GM12891 (cell line): ENCODE results near the gene CYP4F8. TPM values are rescaled to one million over a fixed set of nuclear protein-coding genes. Genes with fewer than 3 reads are reported as not detected.

Source experiments
- DNase-seq: peaks from one replicate; pipeline ENCODE4 v3.0.0; 2011; ENCODE audit warnings: low spot score; ENCODE audit not compliant: insufficient read length
- FAIRE-seq: peaks from 2 replicates; lab custom pipeline; 2011; peaks lifted over from hg19 to GRCh38; lab: Jason Lieb, UNC
- PAX5 ChIP-seq: IDR thresholded peaks from 2 replicates; pipeline ENCODE4 v1.6.1; 2011; ENCODE audit warnings: low read length, moderate library complexity, mild to moderate bottlenecking; ENCODE audit not compliant: insufficient read depth, severe bottlenecking
- POLR2A ChIP-seq: IDR thresholded peaks from 2 replicates; pipeline ENCODE4 v1.6.1; 2011; ENCODE audit warnings: low read depth, low read length, control low read depth
- POLR2AphosphoS5 ChIP-seq: IDR thresholded peaks from 2 replicates; pipeline ENCODE4 v1.6.1; 2011; ENCODE audit warnings: low read depth, low read length, control low read depth
- POU2F2 ChIP-seq: IDR thresholded peaks from 2 replicates; pipeline ENCODE4 v1.6.1; 2011; ENCODE audit warnings: low read depth, mild to moderate bottlenecking, control low read depth, low read length, moderate library complexity
- SPI1 ChIP-seq: IDR thresholded peaks from 2 replicates; pipeline ENCODE4 v1.6.1; 2011; ENCODE audit warnings: low read depth, low read length, control low read depth
- TAF1 ChIP-seq: IDR thresholded peaks from 2 replicates; pipeline ENCODE4 v1.6.1; 2011; ENCODE audit warnings: low read depth, low read length, control low read depth
- polyA plus RNA-seq: library from polyadenylated mRNA; unstranded; fragments of >200 nt; gene quantifications from one replicate; pipeline ENCODE4 v1.2.1, GENCODE V29; 2012; ENCODE audit warnings: low read depth, missing spikeins, inconsistent platforms; ENCODE audit not compliant: missing spikeins

The CYP4F8 gene, protein sequence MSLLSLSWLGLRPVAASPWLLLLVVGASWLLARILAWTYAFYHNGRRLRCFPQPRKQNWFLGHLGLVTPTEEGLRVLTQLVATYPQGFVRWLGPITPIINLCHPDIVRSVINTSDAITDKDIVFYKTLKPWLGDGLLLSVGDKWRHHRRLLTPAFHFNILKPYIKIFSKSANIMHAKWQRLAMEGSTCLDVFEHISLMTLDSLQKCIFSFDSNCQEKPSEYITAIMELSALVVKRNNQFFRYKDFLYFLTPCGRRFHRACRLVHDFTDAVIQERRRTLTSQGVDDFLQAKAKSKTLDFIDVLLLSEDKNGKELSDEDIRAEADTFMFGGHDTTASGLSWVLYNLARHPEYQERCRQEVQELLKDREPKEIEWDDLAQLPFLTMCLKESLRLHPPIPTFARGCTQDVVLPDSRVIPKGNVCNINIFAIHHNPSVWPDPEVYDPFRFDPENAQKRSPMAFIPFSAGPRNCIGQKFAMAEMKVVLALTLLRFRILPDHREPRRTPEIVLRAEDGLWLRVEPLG
- polyA plus RNA-seq = not detected

- no peak for FAIRE-seq
- TF ChIP-seq SPI1 (no peak), TAF1 (no peak), PAX5 (no peak), POLR2A (no peak), POU2F2 (no peak), POLR2AphosphoS5 (no peak)
- no peak for DNase-seq
Measured at GRCh38 chr19:15614507-15615379, at the start of gene CYP4F8. Gene CYP4F8, plus strand, starts transcription at chr19:15615218. Its CDS starts 399 bp downstream, at chr19:15615617.

DNA sequence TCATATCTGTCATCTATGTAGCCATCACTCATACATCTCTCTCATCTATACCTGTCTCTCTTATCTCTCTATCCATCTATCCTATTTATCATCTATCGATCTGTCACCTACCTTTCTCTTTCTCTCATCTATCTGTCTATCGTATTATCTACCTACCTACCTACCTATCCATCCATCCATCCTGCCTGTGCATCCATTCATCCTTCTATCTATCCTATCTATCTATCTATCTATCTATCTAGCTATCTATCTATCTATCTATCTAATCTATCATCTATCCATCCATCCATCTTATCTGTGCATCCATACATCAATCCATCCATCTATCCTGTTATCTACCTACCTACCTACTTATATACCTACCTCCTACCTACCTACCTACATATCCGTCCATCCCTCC lies 44.6 kb upstream of the CYP4F8 start:
- DNase-seq (no peak), FAIRE-seq (no peak)
- TF ChIP-seq POLR2A (no peak), PAX5 (no peak), POU2F2 (no peak), TAF1 (no peak), SPI1 (no peak), POLR2AphosphoS5 (no peak)

DNA sequence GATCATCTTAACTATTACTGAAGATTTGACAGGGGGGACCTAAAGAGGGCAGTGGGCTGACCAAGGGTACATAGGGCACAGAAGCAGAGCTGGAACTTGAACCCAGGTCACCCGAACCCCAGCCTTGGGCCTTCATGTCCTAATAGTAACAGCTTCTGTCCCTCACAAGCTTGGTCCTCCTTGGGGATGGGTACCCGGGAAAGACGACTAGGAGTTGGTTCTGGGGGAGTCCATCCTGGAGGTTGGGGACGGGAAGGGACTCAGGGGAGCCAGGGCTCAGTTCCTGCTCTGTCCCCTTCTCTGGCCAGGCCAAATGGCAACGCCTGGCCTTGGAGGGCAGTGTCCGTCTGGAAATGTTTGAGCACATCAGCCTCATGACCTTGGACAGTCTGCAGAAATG lies 39.6 kb upstream of the CYP4F8 start:
- no peak for FAIRE-seq
- TF ChIP-seq TAF1 (no peak), POU2F2 (no peak), SPI1 (no peak), PAX5 (no peak), POLR2AphosphoS5 (no peak), POLR2A (no peak)
- no peak for DNase-seq

DNA sequence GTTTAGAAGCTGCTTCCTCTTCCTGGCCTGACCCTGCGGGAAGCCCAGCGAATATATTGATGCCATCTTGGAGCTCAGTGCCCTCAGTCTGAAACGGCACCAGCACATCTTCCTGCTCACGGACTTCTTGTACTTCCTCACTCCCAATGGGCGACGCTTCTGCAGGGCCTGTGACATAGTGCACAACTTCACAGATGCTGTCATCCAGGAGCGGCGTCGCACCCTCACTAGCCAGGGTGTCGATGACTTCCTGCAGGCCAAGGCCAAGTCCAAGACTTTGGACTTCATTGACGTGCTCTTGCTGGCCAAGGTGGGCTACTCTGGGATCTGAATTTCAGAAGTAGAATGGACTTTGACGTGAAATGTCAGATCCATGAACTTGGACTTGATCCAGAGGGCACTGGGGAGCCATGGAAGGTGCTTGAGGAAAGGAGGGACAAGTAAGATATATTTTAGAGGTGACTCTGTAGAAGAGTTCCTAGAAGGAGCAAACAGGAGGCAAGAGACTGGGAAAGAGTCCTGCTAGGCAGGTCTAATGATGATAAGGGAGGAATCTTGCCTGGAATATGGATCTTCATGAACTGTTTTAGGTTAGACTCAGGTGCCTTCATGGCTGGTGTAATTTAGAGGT lies 38.4 kb upstream of the CYP4F8 start:
- TF ChIP-seq POLR2A (no peak), SPI1 (no peak), POLR2AphosphoS5 (no peak), POU2F2 (no peak), TAF1 (no peak), PAX5 (no peak)
- no peak for FAIRE-seq

GRCh38 chr19:15577184-15577771 lies 37.7 kb upstream of the CYP4F8 start:
- FAIRE-seq = no peak
- TF ChIP-seq TAF1 (no peak), PAX5 (no peak), POU2F2 (no peak), SPI1 (no peak), POLR2AphosphoS5 (no peak), POLR2A (no peak)

More for the DNA sequence above, 38.4 kb upstream of the CYP4F8 start:
- DNase-seq = no peak

DNA sequence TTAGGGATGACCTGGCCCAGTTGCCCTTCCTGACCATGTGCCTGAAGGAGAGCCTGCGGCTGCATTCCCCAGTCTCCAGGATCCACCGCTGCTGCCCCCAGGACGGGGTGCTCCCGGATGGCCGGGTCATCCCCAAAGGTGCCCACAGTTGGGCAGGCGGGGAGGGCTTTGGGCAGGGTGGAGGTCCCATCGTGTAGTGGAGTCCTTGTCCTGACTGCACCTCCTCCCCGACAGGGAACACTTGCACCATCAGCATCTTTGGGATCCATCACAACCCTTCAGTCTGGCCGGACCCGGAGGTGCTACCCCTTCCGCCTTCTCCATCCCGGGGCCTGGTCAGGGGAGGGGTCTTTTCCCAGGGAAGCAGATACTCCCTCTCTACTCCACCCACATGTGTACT lies 31.7 kb upstream of the CYP4F8 start:
- no peak for DNase-seq
- TF ChIP-seq SPI1 = no peak
- TF ChIP-seq POLR2AphosphoS5 = no peak
- no peak for TF ChIP-seq POU2F2
- TF ChIP-seq POLR2A = no peak
- TF ChIP-seq PAX5 = no peak
- TF ChIP-seq TAF1 = no peak
- FAIRE-seq = no peak

More at GRCh38 chr19:15577184-15577771, 37.7 kb upstream of the CYP4F8 start:
- DNase-seq = no peak

DNA sequence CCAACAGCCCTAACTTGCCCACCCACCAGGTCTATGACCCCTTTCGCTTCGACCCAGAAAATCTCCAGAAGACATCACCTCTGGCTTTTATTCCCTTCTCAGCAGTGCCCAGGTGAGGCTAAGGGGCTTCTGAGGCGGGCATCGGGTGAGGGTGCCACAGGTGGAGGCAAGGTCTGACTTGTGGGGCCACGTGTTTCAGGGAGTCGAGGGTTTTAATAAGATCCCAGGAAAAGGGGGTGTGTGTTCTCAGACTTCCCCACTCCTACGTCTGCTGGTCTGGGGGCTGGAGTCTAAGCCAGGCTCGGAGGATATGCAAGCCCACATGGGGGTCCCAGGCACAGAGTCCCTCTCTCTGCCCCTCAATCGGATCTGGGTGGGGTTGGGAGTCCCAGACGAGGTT lies 30.9 kb upstream of the CYP4F8 start:
- TF ChIP-seq POLR2A (no peak), POLR2AphosphoS5 (no peak), SPI1 (no peak), TAF1 (no peak), POU2F2 (no peak), PAX5 (no peak)
- DNase-seq = no peak
- no peak for FAIRE-seq

GRCh38 chr19:15584541-15585115 lies 30.4 kb upstream of the CYP4F8 start:
- peak; percentile 23 for FAIRE-seq
- TF ChIP-seq POU2F2 (no peak), POLR2A (no peak), PAX5 (no peak), SPI1 (no peak), TAF1 (no peak), POLR2AphosphoS5 (no peak)
- DNase-seq = peak; percentile 82
